HCT116 (cell line): ENCODE results near the gene LSMEM2.

ENCODE experiments used
- JUND ChIP-seq: IDR thresholded peaks from 2 replicates; pipeline ENCODE4 v1.6.1; 2012
- POLR2A ChIP-seq: IDR thresholded peaks from 2 replicates; pipeline ENCODE4 v1.7.0; 2011; ENCODE audit warnings: borderline replicate concordance; ENCODE audit not compliant: insufficient read depth, insufficient read length; ENCODE audit errors: extremely low read depth
- TF ChIP-seq, protein P1 (sequence below), 3 experiments: fragments of 200-600 bp in 1 of 3; sonication (generic) in 1 of 3; IDR thresholded peaks in 2 of 3; conservative IDR thresholded peaks in 1 of 3; 2 replicates each; pipeline ENCODE4 v1.5.1; 2012 to 2017; ENCODE audit warnings: low read depth in 2 of 3, low read length in 2 of 3, antibody characterized with exemption in 1 of 3, borderline replicate concordance in 1 of 3, control low read depth in 1 of 3, mild to moderate bottlenecking in 1 of 3, mixed read lengths in 1 of 3, mixed run types in 1 of 3, moderate library complexity in 1 of 3; ENCODE audit not compliant: insufficient read depth in 1 of 3

DNA sequence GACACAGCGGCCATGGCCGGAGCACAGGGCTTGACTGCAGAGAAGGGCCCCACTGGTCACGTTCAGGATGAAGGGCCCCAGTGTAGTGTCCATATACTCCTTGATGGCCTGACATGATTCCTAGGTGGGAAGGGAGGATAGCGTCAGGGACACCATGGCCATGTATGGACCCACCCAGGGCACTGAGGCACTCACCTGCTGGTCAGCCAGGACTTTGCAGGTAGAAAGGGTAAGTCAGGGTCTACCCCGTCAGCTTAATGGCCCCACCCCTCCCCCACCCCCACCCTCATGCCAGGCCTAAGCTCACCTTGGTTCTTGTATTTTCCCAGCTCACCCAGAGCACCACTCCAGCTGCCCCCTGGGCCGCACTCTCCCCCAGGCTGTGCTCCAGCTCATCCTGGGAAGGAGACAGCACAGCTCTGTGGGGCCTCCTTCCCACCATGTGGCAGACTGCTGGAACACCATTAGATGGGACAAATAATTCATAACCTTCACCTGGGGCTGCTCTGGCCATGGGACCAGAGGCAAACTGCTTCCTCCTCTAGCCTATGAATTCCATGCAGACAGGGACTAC lies 21.9 kb downstream of the LSMEM2 start:
- TF ChIP-seq JUND (no peak), POLR2A (no peak)
- TF ChIP-seq, protein P1, sequence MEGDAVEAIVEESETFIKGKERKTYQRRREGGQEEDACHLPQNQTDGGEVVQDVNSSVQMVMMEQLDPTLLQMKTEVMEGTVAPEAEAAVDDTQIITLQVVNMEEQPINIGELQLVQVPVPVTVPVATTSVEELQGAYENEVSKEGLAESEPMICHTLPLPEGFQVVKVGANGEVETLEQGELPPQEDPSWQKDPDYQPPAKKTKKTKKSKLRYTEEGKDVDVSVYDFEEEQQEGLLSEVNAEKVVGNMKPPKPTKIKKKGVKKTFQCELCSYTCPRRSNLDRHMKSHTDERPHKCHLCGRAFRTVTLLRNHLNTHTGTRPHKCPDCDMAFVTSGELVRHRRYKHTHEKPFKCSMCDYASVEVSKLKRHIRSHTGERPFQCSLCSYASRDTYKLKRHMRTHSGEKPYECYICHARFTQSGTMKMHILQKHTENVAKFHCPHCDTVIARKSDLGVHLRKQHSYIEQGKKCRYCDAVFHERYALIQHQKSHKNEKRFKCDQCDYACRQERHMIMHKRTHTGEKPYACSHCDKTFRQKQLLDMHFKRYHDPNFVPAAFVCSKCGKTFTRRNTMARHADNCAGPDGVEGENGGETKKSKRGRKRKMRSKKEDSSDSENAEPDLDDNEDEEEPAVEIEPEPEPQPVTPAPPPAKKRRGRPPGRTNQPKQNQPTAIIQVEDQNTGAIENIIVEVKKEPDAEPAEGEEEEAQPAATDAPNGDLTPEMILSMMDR (IDR thresholded peaks at IDR 0.05 in 2 of 3, conservative IDR thresholded peaks at IDR 0.05 in 1 of 3; ENCODE audit: borderline replicate concordance in 1 of 3, insufficient read depth in 1 of 3, low read depth in 2 of 3, low read length in 2 of 3): 0 out of 6 replicates have a peak, but pooled peaks of 1 of the 3 experiments have one; percentile 2
